Measurements from ENCODE around the gene LDB2. TPM values are rescaled to one million over a fixed set of nuclear protein-coding genes. Genes with fewer than 3 reads are reported as not detected.

LDB2 gene
- total RNA-seq, 1 donor from 2014 or later: 4.9 TPM

DNA sequence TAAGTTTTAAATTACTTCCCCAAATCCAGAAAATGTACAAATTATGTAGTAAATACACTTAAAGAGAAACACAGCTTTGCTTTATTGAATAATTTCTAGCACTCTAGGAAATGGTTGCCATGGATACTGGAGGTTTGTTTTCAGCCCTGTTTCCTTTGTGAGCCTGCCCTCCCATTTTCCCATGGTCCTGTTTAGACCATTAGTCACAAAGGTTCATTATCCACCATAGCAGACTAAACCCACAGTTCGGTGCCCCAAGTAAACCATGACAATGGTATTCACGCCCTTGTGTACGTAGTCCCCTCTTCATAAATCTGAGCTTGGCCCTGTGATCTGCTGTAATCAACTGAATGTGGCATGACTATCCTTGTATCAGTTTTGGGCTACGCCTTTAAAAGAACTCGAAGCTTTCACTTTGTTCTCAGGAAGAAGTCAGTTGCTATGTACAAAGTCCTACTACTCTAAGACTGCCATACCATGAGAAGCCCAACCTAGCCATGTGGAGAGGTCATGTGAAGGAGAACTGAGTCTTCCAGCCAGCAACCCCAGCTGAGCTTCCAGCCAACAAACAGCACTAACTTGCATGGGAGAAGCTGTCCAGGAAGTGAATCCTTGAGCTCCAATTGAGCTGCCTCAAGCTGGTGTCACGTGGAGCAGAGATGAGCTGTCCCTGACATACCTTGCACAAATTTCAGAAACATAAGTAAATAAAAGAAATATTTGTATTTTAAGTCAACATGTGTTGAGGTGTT is 300.4 kb downstream of the LDB2 start:
- Histone ChIP-seq H3K36me3 (ENCODE audit: insufficient read depth, low read length) (no peaks in the 10 kb centered on the region), H3K4me3 (ENCODE audit: insufficient read depth, low read depth, low read length) (no peak overlapping the region), H4K20me1 (ENCODE audit: insufficient read depth, low read length) (no peaks in the 10 kb centered on the region), H3K9me3 (ENCODE audit: insufficient read depth, low read depth, low read length) (no peaks in the 10 kb centered on the region), H3K79me2 (ENCODE audit: insufficient read depth, low read length) (no peaks in the 10 kb centered on the region), H3K9ac (ENCODE audit: low read length) (peak overlapping the region; percentile 43), H3K4me2 (ENCODE audit: low read length) (peak overlapping the region; percentile 63), H3K27me3 (ENCODE audit: insufficient read depth, low read length) (no peaks in the 10 kb centered on the region), H2AFZ (ENCODE audit: low read depth, low read length) (peak overlapping the region; percentile 45), H3K4me1 (ENCODE audit: insufficient read depth, low read length) (peaks cover 16% of the 10 kb centered on the region), H3K27ac (ENCODE audit: low read depth, low read length) (peak overlapping the region; percentile 88)
- DNase-seq (ENCODE audit: low read depth): peak; percentile 80
- no peak overlapping the region for H3K4me3 Mint-ChIP-seq (ENCODE audit: unreplicated experiment)
- TF ChIP-seq, protein P1, sequence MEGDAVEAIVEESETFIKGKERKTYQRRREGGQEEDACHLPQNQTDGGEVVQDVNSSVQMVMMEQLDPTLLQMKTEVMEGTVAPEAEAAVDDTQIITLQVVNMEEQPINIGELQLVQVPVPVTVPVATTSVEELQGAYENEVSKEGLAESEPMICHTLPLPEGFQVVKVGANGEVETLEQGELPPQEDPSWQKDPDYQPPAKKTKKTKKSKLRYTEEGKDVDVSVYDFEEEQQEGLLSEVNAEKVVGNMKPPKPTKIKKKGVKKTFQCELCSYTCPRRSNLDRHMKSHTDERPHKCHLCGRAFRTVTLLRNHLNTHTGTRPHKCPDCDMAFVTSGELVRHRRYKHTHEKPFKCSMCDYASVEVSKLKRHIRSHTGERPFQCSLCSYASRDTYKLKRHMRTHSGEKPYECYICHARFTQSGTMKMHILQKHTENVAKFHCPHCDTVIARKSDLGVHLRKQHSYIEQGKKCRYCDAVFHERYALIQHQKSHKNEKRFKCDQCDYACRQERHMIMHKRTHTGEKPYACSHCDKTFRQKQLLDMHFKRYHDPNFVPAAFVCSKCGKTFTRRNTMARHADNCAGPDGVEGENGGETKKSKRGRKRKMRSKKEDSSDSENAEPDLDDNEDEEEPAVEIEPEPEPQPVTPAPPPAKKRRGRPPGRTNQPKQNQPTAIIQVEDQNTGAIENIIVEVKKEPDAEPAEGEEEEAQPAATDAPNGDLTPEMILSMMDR (IDR thresholded peaks at IDR 0.05; ENCODE audit: insufficient read depth, low read depth, low read length): no peak
- TF ChIP-seq EZH2 (IDR thresholded peaks at IDR 0.05; ENCODE audit: insufficient read depth, low read length): no peak
- H3K9me3 Mint-ChIP-seq (ENCODE audit: unreplicated experiment): no peaks in the 10 kb centered on the region
- no peak for FAIRE-seq
- H3K27me3 Mint-ChIP-seq (ENCODE audit: low read depth, unreplicated experiment): no peaks in the 10 kb centered on the region
- H3K27ac Mint-ChIP-seq (ENCODE audit: unreplicated experiment): peak overlapping the region; percentile 20
- no peaks in the 10 kb centered on the region for H3K36me3 Mint-ChIP-seq (ENCODE audit: low read depth, unreplicated experiment)
- peaks cover 8% of the 10 kb centered on the region for H3K4me1 Mint-ChIP-seq (ENCODE audit: low read depth, unreplicated experiment)

DNA sequence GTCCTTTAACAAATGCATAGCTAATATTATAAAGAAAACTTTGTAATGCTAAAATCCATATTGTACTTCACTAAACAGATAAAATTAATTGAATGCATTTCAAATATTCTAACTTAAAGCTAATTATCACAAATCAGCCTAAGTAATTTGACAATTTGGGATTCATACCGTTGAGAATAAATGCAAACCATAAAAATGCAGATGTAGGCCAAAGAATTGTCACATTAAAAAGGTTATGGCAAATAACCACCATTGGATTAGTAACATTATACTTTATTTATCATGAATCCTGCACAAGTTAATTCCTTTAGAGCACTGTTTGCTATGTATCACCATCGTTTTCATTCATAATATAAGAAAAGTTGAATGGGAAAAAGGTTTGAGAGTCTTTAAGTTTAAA is 301.0 kb downstream of the LDB2 start:
- peaks cover 8% of the 10 kb centered on the region for H3K4me1 Mint-ChIP-seq (ENCODE audit: low read depth, unreplicated experiment)

More for the DNA sequence above, 301.0 kb downstream of the LDB2 start:
- Histone ChIP-seq H3K27me3 (ENCODE audit: insufficient read depth, low read length) (no peaks in the 10 kb centered on the region), H3K9me3 (ENCODE audit: insufficient read depth, low read depth, low read length) (no peaks in the 10 kb centered on the region), H4K20me1 (ENCODE audit: insufficient read depth, low read length) (no peaks in the 10 kb centered on the region), H3K27ac (ENCODE audit: low read depth, low read length) (peak overlapping the region; percentile 88), H3K79me2 (ENCODE audit: insufficient read depth, low read length) (no peaks in the 10 kb centered on the region), H3K4me3 (ENCODE audit: insufficient read depth, low read depth, low read length) (no peak overlapping the region), H3K4me1 (ENCODE audit: insufficient read depth, low read length) (peaks cover 16% of the 10 kb centered on the region), H3K4me2 (ENCODE audit: low read length) (peak overlapping the region; percentile 63), H3K9ac (ENCODE audit: low read length) (no peak overlapping the region), H3K36me3 (ENCODE audit: insufficient read depth, low read length) (no peaks in the 10 kb centered on the region), H2AFZ (ENCODE audit: low read depth, low read length) (no peak overlapping the region)
- TF ChIP-seq EZH2 (IDR thresholded peaks at IDR 0.05; ENCODE audit: insufficient read depth, low read length): no peak
- TF ChIP-seq, protein P1 (IDR thresholded peaks at IDR 0.05; ENCODE audit: insufficient read depth, low read depth, low read length): no peak
- Mint-ChIP-seq H3K4me3 (ENCODE audit: unreplicated experiment) (no peak overlapping the region), H3K9me3 (ENCODE audit: unreplicated experiment) (no peaks in the 10 kb centered on the region), H3K27ac (ENCODE audit: unreplicated experiment) (no peak overlapping the region), H3K36me3 (ENCODE audit: low read depth, unreplicated experiment) (no peaks in the 10 kb centered on the region), H3K27me3 (ENCODE audit: low read depth, unreplicated experiment) (no peaks in the 10 kb centered on the region)
- FAIRE-seq: no peak
- no peak for DNase-seq (ENCODE audit: low read depth)

Data from astrocyte (in vitro differentiated cells and primary cell).